ENCODE data around the gene DMBX1.
A peak's percentile ranks its signal among the peaks of the same experiment; 100 is the strongest.

DMBX1 gene

DNA sequence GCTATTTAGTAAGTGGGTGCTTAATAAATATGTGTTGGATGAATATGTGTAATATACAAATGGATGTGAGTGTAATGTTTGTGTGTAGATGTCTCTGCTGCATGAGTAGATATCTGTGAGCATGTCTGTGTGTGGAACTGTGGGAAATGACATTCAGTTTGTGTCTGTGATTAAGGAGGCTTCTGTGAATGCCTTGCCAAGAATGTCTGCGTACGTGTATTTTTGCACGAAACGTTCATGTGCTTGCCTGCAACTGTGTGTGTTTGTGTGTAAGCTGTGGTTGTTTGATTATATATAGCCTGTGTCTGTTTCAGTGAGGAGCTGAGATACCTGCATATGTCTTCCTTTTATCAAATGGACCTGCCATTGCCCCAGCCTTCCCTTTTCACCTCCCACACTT is 13.8 kb downstream of the DMBX1 start:
- DNase-seq (ENCODE audit: low read depth, low spot score): no peak

DNA sequence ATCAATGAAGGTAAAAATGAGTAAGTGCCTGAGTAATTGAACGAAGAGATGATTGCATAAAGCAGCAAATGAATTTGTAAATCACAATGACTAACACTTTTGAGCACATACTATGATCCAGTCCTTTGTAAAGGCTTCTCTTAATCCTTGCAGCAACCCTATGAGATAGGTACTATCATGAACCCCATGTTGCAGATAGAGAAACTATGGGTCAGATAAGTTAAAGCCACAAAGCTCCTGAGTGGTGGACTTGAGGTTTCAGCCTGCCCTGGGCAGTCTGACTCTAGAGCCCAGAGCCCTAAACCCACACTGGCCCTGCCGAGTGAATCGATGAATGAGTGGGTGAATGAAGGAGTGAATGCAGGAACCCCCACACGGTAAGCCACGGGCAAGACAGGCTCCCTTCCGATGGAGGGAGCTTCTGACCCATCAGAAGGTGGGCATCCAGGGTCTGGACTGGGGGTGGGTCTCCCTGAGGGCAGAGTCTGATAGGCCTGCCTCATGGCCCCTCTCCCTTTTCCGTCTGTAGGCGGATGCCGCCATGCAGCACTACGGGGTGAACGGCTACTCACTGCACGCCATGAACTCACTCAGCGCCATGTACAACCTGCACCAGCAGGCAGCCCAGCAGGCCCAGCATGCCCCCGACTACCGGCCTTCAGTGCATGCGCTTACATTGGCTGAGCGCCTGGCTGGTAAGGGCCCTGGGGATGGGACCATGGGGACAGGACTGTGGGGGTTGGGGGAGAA is 17.0 kb downstream of the DMBX1 start:
- DNase-seq (ENCODE audit: low read depth, low spot score): no peak

DNA sequence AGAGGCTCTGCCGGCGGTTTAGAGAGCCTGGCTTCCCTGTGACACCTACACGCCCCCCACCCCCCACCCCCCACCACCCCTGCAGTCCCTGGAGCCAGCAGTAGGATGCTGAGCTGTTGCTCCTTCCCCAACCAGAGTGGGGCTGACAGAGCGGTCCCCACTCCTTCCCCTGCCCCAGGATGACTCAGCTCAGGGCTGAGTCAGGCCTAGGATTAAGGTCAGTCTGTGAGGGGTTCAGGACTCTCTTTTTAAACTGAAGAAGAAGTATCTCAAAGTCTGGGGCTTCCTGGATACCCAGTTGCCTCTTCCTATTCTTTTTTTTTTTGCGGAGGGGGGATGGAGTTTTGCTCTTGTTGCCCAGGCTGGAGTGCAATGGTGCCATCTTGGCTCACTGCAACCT is 19.1 kb downstream of the DMBX1 start:
- no peak for DNase-seq (ENCODE audit: low read depth, low spot score)

DNA sequence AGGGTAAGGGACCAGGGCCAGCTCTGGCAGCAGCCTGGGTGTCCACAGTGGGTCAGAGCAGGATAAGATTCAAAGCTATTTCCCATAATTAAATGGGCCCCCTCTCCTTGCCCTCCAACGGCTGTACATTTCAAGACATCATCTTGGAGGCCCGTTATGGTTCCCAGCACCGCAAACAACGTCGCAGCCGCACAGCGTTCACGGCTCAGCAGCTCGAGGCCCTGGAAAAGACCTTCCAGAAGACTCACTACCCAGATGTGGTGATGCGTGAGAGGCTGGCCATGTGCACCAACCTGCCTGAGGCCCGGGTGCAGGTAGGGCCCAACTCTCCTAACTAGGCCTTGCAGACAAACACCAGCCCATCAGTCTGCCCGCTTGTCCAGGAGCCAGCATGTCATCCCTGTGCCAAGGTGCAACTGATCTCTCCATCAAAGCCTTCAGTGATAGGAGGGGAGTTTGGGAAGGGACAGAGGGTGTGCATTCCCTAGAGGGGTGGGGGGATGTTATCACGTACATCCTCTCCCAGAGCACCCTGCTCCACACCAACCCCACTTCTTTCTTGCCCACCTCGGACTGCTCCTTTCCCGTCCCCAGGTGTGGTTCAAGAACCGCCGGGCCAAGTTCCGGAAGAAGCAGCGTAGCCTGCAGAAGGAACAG is 20.8 kb downstream of the DMBX1 start:
- no peak for DNase-seq (ENCODE audit: low read depth, low spot score)

DNA sequence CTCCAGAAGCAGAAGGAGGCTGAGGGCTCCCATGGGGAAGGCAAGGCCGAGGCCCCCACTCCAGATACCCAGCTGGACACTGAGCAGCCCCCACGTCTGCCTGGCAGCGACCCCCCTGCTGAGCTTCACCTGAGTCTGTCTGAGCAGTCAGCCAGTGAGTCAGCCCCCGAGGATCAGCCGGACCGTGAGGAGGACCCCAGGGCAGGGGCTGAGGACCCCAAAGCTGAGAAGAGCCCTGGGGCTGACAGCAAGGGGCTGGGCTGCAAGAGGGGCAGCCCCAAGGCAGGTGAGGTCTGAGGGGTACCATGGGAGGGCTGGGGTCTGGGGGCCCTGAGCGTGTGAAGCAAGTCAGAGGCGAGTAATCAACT is 21.3 kb downstream of the DMBX1 start:
- DNase-seq (ENCODE audit: low read depth, low spot score): no peak

DNA sequence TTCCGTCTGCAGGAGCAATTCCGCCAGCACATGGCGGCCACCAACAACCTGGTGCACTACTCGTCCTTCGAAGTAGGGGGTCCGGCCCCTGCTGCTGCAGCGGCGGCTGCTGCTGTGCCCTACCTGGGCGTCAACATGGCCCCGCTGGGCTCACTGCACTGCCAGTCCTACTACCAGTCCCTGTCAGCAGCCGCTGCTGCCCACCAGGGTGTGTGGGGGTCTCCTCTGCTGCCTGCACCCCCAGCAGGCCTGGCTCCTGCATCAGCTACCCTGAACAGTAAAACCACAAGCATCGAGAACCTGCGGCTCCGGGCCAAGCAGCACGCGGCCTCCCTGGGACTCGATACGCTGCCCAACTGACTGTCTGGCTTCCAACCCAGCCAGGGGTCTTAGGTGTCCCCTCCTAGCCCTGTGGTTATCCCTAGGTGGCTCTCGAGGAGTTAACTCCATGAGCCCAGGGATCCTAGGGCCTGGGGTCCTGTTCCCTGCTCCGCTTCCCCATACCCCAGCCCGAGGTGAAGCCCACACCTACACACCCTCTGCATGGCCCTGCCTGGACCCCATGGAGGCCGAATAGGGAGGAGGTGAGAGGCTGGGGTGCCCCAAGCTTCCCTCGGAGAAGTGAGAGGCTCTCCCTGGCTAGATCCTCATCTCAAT is 22.6 kb downstream of the DMBX1 start:
- DNase-seq (ENCODE audit: low read depth, low spot score): no peak

DNA sequence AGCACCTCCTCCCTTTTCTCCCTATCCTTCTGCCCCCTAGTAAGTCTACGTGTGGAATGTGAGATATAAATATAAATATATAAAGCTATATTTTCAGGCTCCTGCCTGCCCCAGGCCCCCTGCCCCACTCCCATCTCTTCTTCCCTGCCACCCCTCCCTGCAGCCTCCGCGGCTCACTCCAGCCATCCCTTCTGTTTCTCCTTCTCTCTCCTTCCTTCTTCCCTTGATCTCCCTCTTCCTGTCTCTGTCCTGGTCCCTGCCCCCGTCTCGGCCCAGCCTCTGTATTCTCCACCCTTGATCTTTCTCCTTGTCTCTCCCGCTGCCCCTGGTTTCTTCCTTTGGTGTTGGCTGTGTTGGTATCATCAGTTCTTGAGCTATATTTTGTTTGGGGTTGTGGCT is 23.2 kb downstream of the DMBX1 start:
- no peak for DNase-seq (ENCODE audit: low read depth, low spot score)

DNA sequence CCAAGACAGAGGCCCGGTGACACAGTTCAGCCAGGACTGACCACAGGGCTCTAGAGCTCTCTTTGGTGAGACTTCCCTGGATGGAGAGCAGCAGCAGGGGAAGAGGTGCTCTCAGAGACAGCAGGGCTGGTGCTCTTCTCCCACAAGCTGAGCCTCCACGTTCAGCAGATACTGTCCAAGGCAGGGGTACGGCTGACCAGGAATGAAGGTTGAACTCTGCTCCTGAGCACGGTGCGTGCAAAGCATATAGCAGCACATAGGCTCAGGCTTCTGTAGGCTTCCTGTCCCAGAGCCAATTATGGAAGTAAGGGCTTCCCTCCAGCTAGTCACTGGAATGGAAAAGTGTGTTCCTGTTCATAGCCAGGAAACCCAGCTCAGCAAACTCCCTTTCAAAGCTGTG is 23.9 kb downstream of the DMBX1 start:
- no peak for DNase-seq (ENCODE audit: low read depth, low spot score)

DNA sequence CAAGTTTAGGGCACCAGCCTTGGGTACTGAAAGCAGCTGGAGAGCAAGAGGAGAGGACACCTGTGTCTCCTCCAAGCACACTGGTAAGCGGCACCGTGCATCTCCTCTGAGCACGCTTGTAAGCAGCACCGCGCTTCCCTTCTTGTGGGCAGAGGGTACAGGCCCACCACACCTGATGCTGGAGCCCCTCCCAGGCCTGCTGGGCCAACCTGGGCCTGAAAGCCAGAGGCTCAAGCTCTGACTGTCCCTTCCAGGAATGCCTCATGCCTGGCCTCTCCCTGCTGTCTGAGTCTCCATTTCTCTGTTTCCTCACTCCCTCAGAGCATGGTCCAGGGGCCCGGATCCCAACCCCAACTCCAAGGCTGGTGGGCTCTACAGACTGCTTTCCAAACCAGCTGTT is 25.9 kb downstream of the DMBX1 start:
- no peak for DNase-seq (ENCODE audit: low read depth, low spot score)

DNA sequence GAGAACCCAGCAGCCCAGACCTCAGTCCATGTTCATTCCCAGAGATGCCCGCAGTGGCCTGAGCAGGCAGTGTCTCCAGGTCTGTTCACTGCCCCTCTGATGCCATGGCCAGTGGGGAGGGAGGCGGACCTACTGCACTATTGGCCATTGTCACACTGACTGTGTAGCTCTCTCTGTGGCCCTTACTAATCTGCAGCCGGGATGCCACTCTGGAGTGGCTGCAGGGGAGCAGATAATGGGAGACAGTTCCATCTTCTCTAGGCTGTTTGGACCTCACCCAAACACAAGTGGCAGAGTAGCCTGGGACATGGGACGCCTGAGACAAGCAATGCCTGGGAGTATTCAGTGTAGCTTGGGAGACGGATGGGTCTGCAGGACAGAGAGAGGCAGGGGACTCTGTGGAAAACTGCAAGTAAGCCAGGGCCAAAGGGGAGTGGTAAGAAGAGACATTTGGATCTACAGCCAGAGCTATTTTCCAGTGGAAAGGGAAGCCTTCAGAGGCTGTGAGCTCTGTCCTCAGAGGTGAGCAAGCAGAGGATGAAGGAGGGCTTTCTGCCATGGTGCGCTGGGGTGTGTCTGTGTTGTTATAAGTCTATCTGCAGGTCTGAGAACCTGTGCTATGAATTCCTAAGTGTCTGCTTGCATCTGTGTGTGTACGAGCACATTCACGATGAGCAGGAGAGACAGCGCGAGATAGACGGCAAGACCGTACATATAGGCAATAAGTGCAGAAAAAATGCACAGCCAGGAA is 26.7 kb downstream of the DMBX1 start:
- no peak for DNase-seq (ENCODE audit: low read depth, low spot score)

DNA sequence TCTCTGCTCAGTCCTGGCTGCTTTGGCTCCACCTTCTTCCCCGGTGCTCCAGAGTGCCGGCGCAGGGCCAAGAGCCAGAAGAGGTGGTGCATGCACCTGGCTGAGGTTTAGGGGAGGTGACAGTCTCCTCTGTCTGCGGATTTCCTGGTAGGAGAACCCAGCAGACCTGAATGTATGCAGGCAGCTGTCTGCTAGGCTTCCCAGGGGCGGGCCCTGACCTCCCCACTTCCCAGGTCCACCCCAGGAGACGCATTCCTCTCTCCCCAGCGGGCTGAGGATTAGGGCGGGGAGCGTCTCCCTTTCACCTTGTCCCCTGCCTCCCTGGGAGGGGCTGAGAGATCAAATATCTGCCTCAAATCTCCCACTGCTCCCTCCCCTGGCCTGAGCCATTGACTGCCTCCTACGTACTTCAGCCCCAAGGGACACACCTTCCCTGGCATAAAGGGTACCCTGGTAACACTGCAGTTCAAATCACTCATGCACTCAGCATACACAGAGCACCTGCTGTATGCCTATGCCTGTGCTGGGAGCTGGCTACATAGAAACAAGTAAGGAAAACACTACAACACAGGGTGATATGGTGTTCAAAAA is 27.5 kb downstream of the DMBX1 start:
- peak; percentile 89 for DNase-seq (ENCODE audit: low read depth, low spot score)

DNA sequence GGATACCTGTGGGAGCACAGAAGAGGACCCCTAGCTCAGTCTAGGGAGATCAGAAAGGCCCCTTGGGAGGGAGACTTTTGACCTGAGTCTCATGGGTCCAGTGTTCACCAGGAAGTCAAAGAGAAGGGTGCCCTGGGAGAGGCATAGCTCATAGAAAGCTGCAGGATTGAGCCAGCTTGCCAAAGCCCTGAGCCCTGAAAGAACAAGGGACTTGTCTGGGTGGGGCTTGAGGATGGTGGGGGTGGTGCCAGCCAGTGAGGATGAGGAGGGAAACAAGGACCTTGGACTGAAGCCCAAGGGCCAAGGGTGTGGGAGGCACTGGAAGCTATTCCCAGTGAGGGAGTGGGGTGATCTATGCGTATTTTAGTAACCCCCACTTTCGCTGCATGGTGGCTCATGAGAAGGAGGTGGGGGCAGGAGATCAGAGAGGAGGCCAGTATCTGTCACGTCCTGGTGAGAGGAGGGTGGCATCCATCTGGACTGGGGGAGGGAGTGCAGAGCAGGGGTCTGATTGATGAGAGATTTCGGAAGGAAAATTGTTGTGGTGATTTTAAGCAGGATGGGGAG is 28.4 kb downstream of the DMBX1 start:
- DNase-seq (ENCODE audit: low read depth, low spot score): no peak

DNA sequence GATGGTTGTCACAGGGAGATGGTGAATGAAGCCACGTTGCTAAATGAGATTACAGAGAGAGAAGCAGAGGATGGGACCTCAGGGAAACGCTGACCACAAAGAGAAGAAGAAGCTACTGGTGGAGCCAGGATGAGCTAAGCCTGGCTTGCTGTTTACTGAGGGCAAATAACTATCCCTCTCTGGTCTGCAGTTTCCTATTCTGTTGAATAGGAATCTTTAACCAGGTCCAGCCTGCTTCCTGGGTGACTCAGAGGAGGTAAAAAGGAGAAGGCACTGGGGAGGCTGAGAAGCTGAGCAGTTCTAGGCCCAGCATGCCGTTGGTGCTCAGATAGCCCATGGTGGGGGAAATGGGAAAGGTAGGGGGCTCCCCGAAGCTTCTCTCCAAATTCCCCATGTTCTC is 29.6 kb downstream of the DMBX1 start:
- no peak for DNase-seq (ENCODE audit: low read depth, low spot score)

DNA sequence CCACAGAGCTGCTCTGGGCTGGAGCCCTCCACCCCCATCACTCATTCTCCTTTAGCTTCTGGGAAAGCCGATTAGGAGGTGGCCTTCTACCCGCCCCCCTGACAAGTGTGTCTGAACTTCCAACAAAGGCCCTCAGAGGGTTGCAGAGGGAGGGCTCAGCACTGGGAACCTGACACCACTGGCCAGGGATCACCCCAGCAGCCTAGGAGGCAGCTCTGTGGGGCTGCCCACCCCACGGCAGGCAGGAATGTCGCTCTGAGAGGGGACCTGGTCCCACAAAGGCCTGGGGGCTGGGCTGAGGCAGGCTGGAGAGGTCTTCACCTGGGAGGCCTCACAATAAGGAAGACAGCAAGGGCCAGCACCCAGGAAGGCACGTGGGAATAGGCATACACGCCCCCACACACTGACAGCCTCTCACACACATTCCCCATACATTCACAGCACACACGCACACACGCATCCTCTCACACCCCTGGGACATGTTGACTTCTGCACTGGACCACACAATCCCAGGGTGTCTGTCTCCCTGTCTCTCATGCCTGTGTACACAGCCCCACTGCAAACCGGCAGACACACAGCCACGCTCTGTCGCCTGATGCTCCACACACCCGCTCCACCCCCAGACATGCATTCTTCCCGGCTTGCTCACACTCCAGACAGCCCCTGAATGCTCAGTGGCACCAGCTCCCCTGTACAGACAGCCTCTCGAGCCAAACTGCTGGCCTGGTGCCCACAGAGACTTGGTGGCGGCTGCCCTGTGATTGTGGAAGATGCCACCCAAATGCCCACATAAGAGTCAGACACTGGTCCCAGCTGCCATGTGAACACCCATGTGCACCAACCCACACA is 30.7 kb downstream of the DMBX1 start:
- peak; percentile 77 for DNase-seq (ENCODE audit: low read depth, low spot score)

DNA sequence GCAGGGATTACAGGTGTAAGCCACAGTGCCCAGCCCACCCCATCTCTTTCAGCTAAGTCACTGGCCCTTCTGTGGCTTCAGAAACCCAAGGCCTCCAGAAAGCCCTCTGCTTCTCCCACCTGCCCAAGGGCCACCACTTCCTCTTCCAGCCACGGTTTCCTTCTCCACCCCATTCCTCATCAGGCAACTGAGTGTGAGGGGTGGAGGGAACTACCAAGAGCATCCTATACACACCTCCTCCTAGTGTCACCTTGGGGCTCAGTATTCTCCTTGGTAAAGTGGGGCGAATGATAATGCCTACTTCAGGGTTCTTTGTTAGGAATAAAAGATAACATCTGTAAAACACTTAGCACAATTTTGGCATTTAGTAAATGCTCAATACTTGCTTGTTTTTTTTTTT is 31.8 kb downstream of the DMBX1 start:
- DNase-seq (ENCODE audit: low read depth, low spot score): no peak

DNA sequence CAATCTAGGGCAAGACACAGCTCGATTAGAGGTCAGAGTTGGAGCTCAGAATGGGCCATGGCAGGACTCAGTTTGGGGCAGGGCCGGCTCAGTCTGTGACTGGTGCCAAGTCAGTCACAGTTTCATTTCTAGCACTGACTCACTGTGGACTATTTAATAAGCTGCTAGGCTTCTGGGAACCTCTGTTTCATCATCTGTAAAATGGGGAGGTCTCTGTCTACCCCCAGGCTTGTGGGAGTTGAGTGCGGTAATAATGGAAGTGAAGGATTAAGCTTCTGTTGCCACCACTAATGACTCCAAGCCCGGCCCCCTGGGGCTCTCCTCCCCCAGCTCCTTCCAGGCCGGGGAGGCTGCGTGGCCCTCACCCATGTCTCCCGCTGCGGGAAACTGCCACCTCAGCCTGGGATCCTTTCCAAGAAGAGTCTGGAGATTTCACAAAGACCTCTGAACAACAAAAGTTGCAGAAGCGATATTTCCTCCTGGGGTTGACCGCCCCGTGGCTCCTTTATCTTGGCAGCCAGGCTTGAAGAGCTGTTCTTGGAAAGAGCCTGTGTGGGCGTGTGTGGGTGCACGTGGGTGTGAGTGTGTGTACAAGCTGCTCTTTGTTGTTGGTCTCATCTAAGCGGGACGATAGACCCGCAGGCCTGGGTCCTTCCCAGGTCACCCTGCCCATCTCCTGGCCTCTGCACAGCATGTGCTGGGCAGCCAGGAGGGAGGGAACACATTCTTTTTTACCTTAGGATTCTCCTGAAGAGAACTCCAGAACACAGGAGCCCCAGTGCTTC is 32.7 kb downstream of the DMBX1 start:
- DNase-seq (ENCODE audit: low read depth, low spot score): no peak

DNA sequence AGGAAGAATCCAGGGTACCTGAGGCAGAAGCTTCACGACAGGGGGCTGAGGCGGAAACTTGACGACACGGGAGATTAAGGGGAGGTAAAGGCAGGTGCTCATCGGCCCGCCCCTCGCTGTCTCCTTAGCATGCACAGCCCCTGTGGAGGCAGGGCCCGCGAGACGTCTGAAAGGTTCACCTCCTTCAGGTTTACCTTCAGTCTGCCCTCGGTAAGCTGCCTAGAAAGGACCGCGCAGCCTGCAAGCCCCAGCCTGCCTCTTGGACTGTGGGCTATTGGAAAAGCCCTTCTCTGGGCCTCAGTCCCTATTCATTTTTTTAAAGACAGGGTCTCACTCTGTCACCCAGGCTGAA is 33.3 kb downstream of the DMBX1 start:
- no peak for DNase-seq (ENCODE audit: low read depth, low spot score)

DNA sequence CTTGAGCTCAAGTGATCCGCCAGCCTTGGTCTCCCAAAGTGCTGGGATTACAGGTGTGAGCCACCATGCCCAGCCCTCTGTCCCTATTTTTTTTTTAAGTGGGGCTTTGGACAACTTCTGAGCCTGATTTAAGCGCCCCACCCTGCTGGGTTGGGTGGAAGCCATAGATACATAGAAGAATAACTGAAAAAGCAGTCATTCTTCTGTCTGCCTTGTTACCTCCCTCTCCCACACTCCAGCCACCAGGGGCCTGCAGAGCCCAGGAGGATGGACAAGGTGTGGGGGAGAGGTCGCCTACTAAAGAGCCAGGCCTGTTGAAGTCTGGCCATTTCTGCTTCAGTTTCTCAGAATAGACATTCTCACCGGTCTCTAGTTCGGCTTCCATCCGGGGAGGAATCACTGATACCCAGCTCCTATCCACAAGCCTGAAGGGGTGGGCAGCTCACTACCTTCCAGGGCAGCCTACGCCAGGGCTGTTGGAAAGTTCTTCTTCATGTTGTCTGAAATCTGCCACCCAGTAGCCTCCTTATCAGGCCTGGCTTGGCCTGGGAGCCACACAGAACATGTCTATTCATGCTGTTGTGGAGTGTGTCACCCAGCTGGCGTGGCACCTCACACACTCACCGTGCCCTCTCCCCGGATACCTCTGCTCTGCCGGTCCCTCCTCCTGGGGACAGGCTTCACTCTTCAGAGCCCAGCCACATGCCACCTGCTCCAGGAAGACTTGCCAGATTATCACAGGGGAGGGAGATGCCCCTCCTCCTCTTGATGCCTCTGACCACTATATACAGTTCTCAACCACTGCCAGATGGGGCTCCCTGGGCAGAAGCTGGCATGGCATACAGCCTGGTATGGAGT is 34.1 kb downstream of the DMBX1 start:
- DNase-seq (ENCODE audit: low read depth, low spot score): no peak

DNA sequence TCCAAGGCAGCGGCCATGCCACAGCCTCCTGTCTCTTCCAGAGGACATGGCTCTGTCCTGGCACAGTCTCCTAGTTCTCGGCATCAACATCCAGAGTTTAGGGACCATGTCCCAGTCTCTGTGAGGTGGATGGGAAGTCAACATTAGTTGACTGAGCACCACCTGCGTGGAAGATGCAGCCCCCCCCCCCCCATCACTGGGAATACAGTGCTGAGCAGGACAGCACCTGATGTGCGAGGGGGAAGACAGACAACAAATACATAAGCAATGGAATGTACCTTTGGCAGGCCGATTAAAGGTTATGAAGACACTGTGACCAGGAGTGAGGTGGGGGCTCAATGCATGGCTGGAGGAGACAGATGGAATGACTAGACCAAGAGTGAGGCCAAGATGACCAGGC is 35.2 kb downstream of the DMBX1 start:
- DNase-seq (ENCODE audit: low read depth, low spot score): no peak
